Activated CD4-positive, CD25-positive, alpha-beta regulatory T cell treated with anti-CD3 and anti-CD28 coated beads, Interleukin-2, amount 50 U/mL, for 72 hours (primary cell): Measurements from ENCODE around the gene THRA.

Experiments
- DNase-seq: peaks from one replicate; pipeline ENCODE4 v3.0.0; 2021

The THRA gene, protein sequence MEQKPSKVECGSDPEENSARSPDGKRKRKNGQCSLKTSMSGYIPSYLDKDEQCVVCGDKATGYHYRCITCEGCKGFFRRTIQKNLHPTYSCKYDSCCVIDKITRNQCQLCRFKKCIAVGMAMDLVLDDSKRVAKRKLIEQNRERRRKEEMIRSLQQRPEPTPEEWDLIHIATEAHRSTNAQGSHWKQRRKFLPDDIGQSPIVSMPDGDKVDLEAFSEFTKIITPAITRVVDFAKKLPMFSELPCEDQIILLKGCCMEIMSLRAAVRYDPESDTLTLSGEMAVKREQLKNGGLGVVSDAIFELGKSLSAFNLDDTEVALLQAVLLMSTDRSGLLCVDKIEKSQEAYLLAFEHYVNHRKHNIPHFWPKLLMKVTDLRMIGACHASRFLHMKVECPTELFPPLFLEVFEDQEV

GRCh38 chr17:40062329-40063186 lies at the start of gene THRA:
THRA (plus strand) TSS chr17:40062965; CDS start chr17:40074489, 11,524 bp downstream.
- DNase-seq = peak; percentile 74

DNA sequence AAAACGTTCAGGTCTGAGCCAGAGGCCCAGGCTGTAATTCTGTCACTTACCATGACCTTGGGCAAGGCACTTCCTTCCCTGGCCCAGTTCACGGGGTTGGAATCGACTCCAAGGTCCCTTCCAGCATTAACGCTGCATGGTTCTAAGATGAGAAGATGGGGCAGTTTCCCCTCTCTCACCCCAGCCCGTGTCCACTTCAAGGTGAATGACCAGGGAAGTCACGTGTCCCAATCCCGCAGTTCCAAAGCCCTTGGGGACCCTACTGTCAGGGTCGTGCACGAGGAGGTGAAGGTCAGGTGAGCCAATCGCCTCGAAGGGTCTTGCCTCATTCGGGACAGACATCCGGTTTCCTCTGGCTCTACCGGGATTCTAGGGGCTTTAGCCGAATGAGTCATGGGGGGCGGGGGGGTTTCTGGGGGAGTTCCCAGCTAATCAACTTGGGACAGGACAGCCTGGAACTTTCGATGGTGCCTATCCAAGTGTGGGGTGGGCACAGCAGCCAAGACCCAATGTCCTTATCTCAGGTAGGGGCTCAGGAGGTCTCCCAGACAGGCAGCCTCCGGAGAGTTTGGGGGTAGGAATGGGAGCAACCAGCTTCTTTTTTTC lies 48.3 kb upstream of the THRA start:
- DNase-seq = no peak

GRCh38 chr17:40015005-40015997 lies 47.5 kb upstream of the THRA start, which contains the start of gene CSF3:
CSF3 (plus strand) TSS chr17:40015440; CDS start chr17:40015475, 35 bp downstream.
- no peak for DNase-seq

GRCh38 chr17:40015998-40016985 lies 46.5 kb upstream of the THRA start:
- DNase-seq = no peak

DNA sequence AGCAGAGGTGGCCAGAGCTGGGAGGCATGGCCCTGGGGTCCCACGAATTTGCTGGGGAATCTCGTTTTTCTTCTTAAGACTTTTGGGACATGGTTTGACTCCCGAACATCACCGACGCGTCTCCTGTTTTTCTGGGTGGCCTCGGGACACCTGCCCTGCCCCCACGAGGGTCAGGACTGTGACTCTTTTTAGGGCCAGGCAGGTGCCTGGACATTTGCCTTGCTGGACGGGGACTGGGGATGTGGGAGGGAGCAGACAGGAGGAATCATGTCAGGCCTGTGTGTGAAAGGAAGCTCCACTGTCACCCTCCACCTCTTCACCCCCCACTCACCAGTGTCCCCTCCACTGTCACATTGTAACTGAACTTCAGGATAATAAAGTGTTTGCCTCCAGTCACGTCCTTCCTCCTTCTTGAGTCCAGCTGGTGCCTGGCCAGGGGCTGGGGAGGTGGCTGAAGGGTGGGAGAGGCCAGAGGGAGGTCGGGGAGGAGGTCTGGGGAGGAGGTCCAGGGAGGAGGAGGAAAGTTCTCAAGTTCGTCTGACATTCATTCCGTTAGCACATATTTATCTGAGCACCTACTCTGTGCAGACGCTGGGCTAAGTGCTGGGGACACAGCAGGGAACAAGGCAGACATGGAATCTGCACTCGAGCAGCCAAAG lies 45.2 kb upstream of the THRA start:
- no peak for DNase-seq

DNA sequence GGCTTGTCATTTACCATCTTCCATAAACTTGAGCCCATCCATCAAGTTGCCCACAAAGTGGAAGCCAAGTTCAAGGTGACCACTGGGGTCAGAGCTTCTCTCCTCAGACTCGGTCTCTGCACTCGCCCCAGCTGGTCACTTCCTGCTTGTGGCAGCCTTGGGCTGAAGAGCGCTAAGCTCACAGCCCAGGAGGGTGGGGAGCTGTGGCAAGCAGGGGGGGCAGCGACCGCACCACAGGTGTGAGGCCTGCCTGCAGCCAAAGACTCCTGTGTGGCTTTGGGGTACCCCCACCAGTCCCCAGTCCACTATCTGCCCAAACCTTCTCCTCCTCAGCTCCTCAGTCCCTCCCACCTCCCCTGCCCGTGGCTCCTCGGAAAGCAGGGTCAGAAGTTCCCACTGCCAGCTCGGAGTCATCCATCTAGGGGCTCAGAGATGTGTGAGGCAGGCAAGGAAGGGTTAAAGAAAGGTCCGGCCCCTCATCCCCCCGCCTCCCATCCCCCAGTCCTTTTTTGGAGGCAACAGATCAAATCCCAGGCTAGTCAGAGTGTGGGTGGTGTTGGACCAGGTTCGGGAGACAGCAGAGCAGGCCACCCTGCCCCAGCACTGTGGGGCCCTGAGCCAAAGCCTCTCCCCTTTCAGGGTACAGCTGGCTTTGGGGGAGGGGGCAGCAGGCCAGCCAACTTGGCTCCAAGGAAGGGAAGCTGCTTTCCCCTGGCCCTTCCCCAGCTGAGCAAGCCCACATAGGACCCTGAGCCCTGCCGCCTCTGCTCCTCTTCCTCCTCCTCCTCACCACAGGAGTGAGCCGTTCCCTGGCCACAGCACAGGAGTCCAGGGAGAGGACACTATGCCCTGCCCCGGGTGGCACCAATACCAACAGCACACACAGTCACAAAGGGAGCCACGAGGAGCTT lies 44.3 kb upstream of the THRA start:
- DNase-seq = no peak

- DNase-seq = no peak
These were observed 43.4 kb upstream of the THRA start for GRCh38 chr17:40019140-40019991.

DNA sequence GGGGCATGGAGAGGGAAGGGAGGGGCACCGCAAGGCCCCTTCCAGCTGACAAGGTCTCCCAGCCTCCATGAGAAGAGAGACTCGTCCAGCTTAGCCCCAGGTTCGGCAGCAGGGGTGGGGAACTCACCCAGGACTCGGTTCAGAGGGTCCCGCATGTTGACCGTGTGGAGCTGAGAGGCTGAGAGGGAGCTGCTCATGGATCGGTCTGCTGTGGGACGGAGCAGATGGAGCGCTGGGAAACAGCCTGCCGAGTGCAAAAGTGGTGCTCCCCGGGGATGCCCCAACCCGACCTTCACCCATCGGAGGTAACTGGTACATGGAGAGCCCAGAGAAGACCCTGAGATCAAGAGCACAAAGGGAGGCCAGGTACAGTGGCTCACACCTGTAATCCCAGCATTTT lies 42.6 kb upstream of the THRA start:
- DNase-seq = no peak

GRCh38 chr17:40021451-40021971 lies 41.3 kb upstream of the THRA start:
- no peak for DNase-seq

- no peak for DNase-seq
These were observed 40.3 kb upstream of the THRA start for GRCh38 chr17:40022497-40022896.

- no peak for DNase-seq
These were observed 39.7 kb upstream of the THRA start for GRCh38 chr17:40022961-40023541.

DNA sequence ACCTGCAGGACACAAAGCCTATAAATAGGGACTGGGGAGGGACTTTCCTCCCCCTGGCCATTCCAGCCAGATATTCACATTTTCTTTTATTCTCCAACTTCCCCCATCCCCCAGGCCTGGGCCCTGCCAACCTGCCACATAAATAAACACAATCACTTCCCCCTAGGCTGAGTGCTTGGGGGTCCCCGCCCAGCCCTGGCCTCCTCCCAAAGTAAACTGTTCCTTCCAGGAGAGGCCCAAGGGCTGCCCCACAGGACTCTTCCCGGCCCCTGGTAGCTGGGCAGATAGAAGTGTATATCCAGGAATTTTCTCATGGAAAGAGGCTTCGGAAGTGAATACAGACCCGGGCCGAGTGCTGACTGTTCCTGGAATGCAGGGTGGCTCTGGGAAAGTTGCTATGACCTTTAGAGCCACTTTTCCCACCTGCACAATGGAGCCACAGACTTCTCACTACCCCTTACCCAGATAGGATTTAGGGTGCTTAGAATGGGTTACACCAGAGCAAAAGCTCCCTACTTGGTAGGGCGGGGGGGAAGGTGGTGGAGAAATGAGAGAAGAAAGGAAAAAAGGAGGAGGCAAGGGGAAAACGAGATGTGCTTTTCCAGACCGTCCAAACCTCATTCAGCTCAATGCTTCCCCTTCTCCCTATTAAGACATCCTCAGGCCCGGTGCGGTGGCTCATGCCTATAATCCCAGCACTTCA lies 39.0 kb upstream of the THRA start:
- DNase-seq = no peak

- no peak for DNase-seq
These were observed 37.9 kb upstream of the THRA start for GRCh38 chr17:40024901-40025300.

- no peak for DNase-seq
These were observed 37.2 kb upstream of the THRA start for GRCh38 chr17:40025559-40025958.

- DNase-seq = no peak
These were observed 36.6 kb upstream of the THRA start for GRCh38 chr17:40025991-40026815.
